AG09309 (cell line): Measurements from ENCODE around the gene KCTD6.

Experiments used
- DNase-seq: peaks from one replicate; pipeline ENCODE4 v3.0.0-alpha.2; 2010; ENCODE audit warnings: low read depth
- H3K4me3 ChIP-seq: 2 replicates; pipeline ENCODE4 v1.5.1; 2011; ENCODE audit warnings: mild to moderate bottlenecking, low read depth, low read length, moderate library complexity; ENCODE audit not compliant: control insufficient read depth
- CTCF ChIP-seq: IDR thresholded peaks from 2 replicates; pipeline ENCODE4 v1.5.1; 2011; ENCODE audit warnings: mild to moderate bottlenecking, low read depth, low read length, inconsistent platforms; ENCODE audit not compliant: insufficient read depth, control insufficient read depth; ENCODE audit errors: missing control alignments

KCTD6 gene

GRCh38 chr3:58529516-58530353 is 37.8 kb downstream of the KCTD6 start:
- H3K4me3 ChIP-seq = no peak overlapping the region
- TF ChIP-seq CTCF = peak; percentile 47
- DNase-seq = no peak

DNA sequence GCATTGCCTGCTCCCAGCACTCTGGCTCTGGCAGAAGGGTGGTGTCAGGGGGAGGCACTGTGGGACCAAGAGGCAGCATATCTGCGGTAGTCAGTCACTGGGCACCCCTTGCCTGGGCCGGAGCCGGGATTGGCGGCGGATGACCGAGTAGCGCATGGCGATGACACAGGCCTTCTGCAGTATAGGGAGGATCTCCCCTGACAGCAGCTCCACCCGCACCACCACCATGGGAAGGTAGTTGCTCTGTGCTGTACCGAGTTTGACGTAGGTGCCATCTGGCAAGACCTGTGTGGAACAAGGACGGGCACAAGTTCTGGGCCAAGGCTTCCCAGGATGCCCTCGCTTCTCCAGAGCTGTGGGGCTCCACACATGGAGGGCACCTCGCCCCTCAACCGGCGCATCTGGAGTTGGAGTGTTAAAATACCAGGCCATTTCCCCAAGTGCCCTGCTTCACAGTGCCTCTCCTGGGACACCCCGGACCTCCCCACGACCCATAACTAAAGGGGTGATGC is 38.5 kb downstream of the KCTD6 start:
- TF ChIP-seq CTCF = no peak
- no peak for DNase-seq
- H3K4me3 ChIP-seq = no peak overlapping the region

DNA sequence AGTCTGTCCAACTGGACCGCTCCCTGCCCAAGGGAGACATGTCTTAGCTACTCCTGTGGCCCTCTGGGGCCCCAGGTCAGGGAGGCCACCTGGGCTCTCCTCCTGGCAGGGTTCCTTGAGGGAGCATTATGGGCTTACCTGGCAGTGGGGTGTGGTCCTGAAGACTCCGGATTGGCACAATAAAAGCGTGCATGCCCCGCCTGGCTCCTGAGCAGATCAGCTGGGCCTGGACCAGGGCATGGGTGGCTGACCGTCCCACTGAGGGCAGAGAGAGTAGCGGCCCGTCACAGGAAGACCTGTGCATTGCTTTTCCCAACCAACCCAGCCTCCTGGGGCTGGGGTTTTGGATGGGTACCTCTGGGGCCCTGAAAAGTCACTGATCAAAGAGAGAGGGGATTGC is 39.7 kb downstream of the KCTD6 start:
- DNase-seq = no peak
- TF ChIP-seq CTCF = no peak
- no peak overlapping the region for H3K4me3 ChIP-seq

- DNase-seq = no peak
- TF ChIP-seq CTCF = peak; percentile 30
- no peak overlapping the region for H3K4me3 ChIP-seq
These were observed 40.1 kb downstream of the KCTD6 start for GRCh38 chr3:58531956-58532355.

DNA sequence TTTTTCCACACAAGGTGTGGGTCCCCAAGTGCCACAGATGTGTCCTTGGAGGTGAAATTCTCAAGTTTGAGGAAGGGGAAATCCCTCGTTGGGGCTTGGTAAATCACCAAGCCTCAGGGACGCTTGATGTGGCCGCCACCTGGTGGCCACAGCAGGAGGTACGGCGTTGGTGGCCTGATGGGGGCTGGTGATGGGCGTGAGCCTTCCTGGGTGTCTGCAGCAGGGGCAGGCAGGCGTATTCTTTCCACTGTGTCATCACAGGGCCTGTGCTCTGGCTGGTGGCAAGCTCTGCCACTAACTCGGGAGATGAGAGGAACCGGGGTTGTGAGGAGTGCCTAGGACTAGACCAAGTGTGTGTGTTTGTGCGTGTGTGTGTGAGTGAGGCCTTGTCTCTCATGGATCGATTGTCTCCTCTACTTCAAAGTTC is 40.9 kb downstream of the KCTD6 start:
- DNase-seq = no peak
- H3K4me3 ChIP-seq = no peak overlapping the region
- TF ChIP-seq CTCF = peak; percentile 94

- H3K4me3 ChIP-seq = no peak overlapping the region
- no peak for TF ChIP-seq CTCF
- DNase-seq = no peak
These were observed 42.9 kb downstream of the KCTD6 start for GRCh38 chr3:58534592-58535494.
